GM12874 (cell line): ENCODE measurements around the gene TRIM62.

Source experiments
- TF ChIP-seq, protein P1 (sequence below): IDR thresholded peaks from 2 replicates; pipeline ENCODE4 v1.5.1; 2011; ENCODE audit warnings: low read depth, mild to moderate bottlenecking, control low read depth, low read length, moderate library complexity; ENCODE audit not compliant: insufficient read depth

The TRIM62 gene

DNA sequence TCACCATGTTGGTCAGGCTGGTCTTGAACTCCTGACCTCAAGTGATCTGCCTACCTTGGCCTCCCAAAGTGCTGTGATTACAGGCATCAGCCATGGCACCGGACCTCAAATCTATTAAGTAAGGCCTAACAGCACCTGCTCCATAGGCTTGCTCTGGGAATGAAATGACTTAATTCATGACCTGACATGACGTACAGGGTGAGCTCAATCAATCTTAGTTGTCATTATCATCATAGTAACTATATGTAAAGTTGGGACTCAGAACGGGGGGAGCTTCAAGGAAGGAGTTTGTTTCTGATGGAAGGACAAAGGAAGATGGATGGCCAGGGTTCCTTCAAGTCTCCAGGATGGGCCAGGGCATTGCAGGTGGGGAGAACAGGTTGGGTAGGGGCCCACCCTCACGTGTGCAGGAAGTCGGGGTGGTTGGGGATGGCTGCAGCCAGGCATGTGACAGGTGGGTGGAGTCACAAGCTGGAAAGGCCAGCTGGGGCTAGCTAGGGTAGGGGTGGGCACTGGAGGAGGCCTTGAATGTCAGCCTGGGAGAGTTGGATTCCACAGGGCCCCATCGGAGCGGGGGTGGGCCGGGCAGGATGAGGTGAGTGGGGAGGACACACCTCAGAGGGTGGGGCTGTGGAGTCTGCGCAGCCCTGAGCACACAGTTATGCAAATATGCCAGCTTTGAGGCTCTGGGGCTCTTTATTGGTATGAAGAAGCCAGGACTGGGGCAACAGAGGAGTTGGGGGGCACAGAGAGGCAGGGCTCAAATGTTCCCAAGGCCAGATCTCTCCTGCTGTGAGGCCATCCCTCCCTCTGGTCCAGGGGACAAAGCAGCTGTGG lies 9.6 kb downstream of the TRIM62 start:
- TF ChIP-seq, protein P1, sequence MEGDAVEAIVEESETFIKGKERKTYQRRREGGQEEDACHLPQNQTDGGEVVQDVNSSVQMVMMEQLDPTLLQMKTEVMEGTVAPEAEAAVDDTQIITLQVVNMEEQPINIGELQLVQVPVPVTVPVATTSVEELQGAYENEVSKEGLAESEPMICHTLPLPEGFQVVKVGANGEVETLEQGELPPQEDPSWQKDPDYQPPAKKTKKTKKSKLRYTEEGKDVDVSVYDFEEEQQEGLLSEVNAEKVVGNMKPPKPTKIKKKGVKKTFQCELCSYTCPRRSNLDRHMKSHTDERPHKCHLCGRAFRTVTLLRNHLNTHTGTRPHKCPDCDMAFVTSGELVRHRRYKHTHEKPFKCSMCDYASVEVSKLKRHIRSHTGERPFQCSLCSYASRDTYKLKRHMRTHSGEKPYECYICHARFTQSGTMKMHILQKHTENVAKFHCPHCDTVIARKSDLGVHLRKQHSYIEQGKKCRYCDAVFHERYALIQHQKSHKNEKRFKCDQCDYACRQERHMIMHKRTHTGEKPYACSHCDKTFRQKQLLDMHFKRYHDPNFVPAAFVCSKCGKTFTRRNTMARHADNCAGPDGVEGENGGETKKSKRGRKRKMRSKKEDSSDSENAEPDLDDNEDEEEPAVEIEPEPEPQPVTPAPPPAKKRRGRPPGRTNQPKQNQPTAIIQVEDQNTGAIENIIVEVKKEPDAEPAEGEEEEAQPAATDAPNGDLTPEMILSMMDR = no peak

DNA sequence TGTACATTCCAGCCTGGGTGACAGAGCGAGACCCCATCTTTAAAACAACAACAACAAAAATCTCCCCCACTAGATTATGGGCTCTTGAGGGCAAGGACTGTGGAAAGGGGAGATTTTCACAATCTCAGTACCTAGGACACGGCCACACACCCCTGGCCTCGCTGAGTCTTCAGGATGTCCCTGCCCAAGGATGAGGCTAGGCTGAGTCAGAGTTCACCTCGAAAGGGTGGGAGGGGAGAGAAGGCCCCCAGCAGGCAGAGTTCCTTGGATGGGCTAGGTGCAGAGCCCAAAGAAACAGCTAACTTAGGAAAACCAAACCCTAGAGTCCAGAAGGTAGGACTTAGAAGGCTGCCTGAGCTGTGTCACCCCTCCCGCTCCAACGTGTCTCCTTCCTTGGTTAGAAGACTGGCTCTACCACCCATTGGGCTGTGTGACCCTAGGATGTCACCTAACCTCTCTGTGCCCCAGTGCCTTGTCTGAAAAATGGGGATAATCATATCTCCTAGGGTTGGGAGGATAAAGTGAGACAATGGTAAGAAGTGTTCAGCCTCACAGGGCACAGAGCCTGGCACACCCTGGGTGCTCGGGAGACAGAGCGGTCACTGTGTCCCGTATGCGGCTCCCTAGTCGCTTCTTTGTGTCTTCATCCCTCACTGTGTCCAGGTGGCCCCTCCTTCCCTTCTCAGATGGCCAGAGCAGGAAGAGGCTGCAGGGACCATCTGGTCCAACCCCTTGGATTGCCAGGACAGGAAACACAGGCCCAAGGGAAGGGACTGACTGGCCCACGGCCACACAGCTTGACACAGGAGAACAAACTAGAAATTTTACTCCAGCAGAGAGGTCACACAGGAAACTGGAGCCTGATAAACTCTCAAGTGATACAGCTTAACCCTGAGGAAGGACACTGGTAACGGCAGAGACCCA lies 11.2 kb downstream of the TRIM62 start:
- TF ChIP-seq, protein P1 = no peak

GRCh38 chr1:33169290-33170055 lies 12.4 kb downstream of the TRIM62 start:
- TF ChIP-seq, protein P1 = no peak

DNA sequence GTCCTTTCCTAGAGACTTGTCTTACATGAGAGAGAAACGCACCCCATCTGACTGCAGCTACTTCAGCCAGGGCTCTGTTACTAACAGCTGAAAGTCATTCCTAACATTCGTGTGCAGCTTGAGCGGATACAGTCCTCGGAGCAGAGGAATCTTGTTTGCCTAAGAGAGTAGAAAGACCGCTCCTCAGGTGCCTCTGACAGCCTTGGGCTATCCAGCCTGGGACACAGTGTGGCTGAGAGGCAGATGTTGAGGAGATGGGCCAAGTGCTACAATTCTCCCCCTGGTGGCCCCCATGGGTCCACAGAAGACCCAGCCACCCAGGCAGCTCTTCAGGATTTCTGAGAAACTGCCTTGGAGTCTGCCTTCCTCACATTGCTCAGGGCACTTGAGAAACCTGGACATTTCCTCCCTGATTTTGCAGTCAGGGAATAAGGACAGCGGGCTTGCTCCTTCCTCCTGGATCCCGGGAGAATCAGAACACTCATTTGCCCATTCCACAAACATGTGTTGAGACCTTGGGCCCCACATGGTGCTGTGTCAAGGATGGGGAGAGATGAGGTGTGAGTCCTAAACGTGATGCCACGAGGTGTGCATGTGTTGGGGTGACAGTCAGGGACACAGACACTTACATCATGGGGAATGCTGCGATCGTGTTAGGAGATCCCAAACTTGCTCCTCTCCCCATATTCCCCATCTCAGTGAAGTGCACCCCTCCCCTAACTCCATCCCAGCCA lies 13.1 kb downstream of the TRIM62 start:
- TF ChIP-seq, protein P1 = no peak

- TF ChIP-seq, protein P1 = no peak
Measured at GRCh38 chr1:33167650-33168447, 14.0 kb downstream of the TRIM62 start.

DNA sequence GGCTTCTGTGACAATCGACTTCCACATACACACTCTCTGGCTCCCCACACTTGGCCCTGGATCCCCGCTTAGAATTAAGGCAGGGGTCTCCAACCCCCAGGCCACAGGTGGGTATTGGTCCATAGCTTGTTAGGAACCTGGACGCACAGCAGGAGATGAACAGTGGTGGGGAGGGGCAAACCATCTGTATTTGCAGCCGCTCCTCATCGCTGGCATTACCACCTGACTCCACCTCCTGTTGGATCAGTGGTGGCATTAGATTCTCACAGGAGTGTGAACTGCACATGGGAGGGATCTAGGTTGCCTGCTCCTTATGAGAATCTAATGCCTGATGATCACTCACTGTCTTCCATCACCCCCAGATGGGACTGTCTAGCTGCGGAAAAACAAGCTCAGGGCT lies 16.0 kb downstream of the TRIM62 start:
- TF ChIP-seq, protein P1 = no peak
